Uterus (tissue), 4 donors: ENCODE results near the gene TRMT2A. TPM values are rescaled to one million over a fixed set of nuclear protein-coding genes. Genes with fewer than 3 reads are reported as not detected.

Experiments used
- DNase-seq, 2 donors: peaks; one replicate each; pipeline ENCODE4 v3.0.0-alpha.2; 2019 to 2020
- H3K27ac ChIP-seq, 2 donors: fragments of 200-600 bp; sonication (generic); 1 replicate in 1 of 2; 2 replicates in 1 of 2; pipeline ENCODE4 v1.5.1; 2016 to 2018
- H3K27me3 ChIP-seq, 2 donors: fragments of 200-600 bp; sonication (generic); one replicate each; pipeline ENCODE4 v1.5.1; 2018 to 2019; ENCODE audit warnings: control low read depth in 1 of 2
- H3K36me3 ChIP-seq, 2 donors: fragments of 200-600 bp; sonication (generic); one replicate each; pipeline ENCODE4 v1.5.1; 2019; ENCODE audit warnings: control low read depth in 1 of 2
- H3K4me1 ChIP-seq, 2 donors: fragments of 200-600 bp; sonication (generic); one replicate each; pipeline ENCODE4 v1.5.1; 2018 to 2019; ENCODE audit warnings: control low read depth in 1 of 2
- H3K4me3 ChIP-seq, 2 donors: fragments of 200-600 bp; sonication (generic); 1 replicate in 1 of 2; 2 replicates in 1 of 2; pipeline ENCODE4 v1.5.1; 2018 to 2019; ENCODE audit warnings: mild to moderate bottlenecking in 1 of 2
- H3K9me3 ChIP-seq, 2 donors: fragments of 200-600 bp; sonication (generic); one replicate each; pipeline ENCODE4 v1.5.1; 2019; ENCODE audit warnings: control low read depth in 1 of 2
- POLR2A ChIP-seq, 2 donors: fragments of 450-650 bp; IDR thresholded peaks; one replicate each; pipeline ENCODE4 v1.6.1; 2016; ENCODE audit warnings: antibody characterized with exemption in 2 of 2, mild to moderate bottlenecking in 1 of 2, moderate library complexity in 1 of 2
- intact Hi-C: fragments of 100-400 bp; cut with DNase I; formaldehyde crosslinking; loops from one replicate; pipeline ENCODE4 v1.15.1; 2023; ENCODE audit warnings: low total_unique reads
- total RNA-seq, 4 donors: library from RNA; depleted of rRNA in 3 of 4; stranded (reverse); fragments of >200 nt in 3 of 4; gene quantifications; one replicate each; pipeline versions ENCODE4 v1.1.0 to v1.2.4, GENCODE V29; 2014 to 2023
- TF ChIP-seq, protein P1 (sequence below), 4 experiments: fragments of 200-600 bp in 2 of 4; fragments of 450-650 bp in 2 of 4; sonication (generic) in 2 of 4; IDR thresholded peaks; one replicate each; pipeline ENCODE4 v1.5.1; 2016 to 2019; ENCODE audit warnings: antibody characterized with exemption in 4 of 4, mild to moderate bottlenecking in 2 of 4, moderate library complexity in 1 of 4
- donor health status: DM: yes; HTN: yes; CAD: no.

TRMT2A gene
- total RNA-seq, 4 donors from 2014 or later = 30.9 to 123 (median 45.3) TPM

DNA sequence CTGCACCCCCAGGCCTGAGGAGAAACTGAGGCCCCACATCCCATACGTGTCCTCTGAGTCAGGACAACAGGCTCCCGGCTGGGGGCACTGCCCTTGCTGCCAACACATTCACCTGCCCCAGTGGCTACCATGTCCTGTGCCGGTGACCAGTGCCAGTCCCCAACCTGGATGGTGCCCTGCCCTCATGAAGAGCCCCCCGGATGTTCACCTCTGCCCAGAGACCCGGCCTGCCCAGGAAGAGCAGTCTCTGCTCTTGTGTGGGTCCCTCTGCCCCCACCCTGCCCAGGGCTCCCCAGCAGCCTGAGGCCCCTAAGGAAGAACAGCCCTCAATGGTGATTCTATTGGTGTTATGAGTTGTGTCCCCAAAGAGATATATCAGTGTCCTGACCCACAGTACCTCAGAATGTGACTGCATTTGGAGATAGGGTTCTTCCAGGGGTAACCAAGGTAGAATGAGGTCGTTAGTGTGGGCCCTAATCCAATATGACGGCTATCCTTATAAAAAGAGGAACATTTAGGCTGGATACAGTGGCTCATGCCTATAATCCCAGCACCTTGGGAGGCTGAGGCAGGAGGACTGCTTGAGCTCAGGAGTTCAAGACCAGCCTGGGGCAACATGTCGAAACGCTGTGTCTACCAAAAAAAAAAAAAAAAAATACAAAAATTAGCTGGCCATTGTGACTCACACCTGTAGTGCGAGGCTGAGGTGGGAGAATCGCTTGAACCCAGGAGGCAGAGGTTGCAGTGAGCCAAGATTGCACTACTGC lies 50.2 kb downstream of the TRMT2A start:
- intact Hi-C loops = no loop called here
- DNase-seq = no peak

DNA sequence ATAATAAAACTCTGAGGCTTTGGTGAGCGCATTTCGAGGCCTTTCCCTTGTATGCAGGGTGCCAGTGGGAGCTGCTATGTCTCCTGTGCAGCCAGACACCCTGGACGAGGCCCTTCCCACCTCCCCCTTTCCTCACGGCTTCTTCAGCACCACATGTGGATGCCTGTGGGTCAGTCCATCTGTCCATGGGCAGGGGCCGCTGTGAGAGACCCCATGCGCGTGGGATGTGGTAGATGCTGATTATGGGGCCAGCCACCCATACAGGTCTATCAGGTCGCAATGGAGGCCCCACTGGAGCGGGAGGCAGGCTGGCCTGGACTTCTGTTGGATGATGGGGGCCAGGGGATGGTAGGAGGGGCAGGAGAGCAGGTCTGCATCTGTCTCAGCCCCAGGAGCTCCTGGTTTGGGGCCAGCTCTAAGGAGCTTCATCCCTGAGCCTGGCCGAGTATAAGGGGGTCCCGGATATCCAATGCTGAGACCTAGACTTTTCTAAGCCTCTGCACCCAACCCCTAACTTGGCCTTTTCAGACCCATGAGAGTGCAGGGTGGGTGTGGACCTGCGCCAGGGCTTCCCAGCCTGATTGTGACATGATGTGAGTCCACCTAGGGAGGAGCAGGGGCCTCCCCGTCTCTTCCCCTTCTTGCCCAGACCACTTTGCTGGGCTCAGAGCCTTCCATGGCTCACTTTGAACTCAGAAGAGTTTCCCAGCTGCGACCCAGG lies 51.0 kb downstream of the TRMT2A start:
- Histone ChIP-seq H3K9me3 (no peaks in the 10 kb centered on the region), H3K36me3 (no peaks in the 10 kb centered on the region), H3K27ac (no peak overlapping the region), H3K4me1 (no peaks in the 10 kb centered on the region), H3K4me3 (no peak overlapping the region), H3K27me3 (no peaks in the 10 kb centered on the region)
- no peak for DNase-seq
- intact Hi-C loops = no loop called here
- TF ChIP-seq, protein P1, sequence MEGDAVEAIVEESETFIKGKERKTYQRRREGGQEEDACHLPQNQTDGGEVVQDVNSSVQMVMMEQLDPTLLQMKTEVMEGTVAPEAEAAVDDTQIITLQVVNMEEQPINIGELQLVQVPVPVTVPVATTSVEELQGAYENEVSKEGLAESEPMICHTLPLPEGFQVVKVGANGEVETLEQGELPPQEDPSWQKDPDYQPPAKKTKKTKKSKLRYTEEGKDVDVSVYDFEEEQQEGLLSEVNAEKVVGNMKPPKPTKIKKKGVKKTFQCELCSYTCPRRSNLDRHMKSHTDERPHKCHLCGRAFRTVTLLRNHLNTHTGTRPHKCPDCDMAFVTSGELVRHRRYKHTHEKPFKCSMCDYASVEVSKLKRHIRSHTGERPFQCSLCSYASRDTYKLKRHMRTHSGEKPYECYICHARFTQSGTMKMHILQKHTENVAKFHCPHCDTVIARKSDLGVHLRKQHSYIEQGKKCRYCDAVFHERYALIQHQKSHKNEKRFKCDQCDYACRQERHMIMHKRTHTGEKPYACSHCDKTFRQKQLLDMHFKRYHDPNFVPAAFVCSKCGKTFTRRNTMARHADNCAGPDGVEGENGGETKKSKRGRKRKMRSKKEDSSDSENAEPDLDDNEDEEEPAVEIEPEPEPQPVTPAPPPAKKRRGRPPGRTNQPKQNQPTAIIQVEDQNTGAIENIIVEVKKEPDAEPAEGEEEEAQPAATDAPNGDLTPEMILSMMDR (IDR thresholded peaks at IDR 0.05) = no peak
- TF ChIP-seq POLR2A (IDR thresholded peaks at IDR 0.05) = no peak

More for the DNA sequence above, 50.2 kb downstream of the TRMT2A start:
- Histone ChIP-seq H3K9me3 (no peaks in the 10 kb centered on the region), H3K4me1 (no peaks in the 10 kb centered on the region), H3K27me3 (no peaks in the 10 kb centered on the region), H3K36me3 (no peaks in the 10 kb centered on the region), H3K27ac (no peak overlapping the region), H3K4me3 (no peak overlapping the region)
- TF ChIP-seq, protein P1 (IDR thresholded peaks at IDR 0.05) = no peak
- no peak for TF ChIP-seq POLR2A (IDR thresholded peaks at IDR 0.05)

DNA sequence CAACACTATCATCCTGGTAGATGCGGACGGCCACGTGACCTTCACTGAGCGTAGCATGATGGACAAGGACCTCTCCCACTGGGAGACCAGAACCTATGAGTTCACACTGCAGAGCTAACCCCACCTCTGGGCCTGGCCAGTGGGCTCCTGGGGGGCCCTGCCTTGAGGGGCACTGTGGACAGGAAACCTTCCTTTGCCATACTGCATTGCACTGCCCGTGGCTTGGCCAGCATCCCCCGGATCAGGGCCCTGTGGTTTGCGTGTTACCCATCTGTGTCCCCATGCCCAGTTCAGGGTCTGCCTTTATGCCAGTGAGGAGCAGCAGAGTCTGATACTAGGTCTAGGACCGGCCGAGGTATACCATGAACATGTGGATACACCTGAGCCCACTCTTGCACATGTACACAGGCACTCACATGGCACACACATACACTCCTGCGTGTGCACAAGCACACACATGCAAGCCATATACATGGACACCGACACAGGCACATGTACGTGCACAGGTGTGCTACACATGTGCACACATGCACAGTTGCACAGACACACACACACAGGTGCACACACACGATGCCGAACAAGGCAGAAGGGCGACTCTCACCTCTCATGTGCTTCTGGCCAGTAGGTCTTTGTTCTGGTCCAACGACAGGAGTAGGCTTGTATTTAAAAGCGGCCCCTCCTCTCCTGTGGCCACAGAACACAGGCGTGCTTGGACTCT lies 52.3 kb downstream of the TRMT2A start:
- no peak for DNase-seq
- H3K4me3 ChIP-seq = no peak overlapping the region
- H3K9me3 ChIP-seq = no peaks in the 10 kb centered on the region
- TF ChIP-seq, protein P1 (IDR thresholded peaks at IDR 0.05) = no peak
- no peak for TF ChIP-seq POLR2A (IDR thresholded peaks at IDR 0.05)
- H3K27me3 ChIP-seq = no peaks in the 10 kb centered on the region
- no peak overlapping the region for H3K27ac ChIP-seq
- H3K36me3 ChIP-seq = no peaks in the 10 kb centered on the region
- intact Hi-C loops = no loop called here
- no peaks in the 10 kb centered on the region for H3K4me1 ChIP-seq

DNA sequence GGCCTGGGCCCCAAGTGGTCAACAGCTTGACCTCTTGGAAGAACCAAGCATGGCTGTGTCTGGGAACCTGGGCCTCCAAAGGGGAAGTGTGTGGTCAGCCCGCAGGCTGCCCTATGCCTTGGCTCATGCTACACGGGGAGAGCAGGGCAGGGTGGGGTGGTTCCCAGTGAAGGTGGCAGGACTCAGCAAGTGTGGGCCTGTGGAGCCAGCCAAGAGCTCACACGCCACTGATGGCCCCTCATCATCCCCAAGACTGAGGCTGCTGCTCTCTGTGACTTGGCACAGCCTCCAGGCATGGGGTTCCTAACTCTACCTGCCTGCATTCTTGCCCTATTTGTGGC lies 52.9 kb downstream of the TRMT2A start:
- Histone ChIP-seq H3K4me1 (no peaks in the 10 kb centered on the region), H3K4me3 (no peak overlapping the region), H3K27ac (no peak overlapping the region), H3K36me3 (no peaks in the 10 kb centered on the region), H3K27me3 (no peaks in the 10 kb centered on the region), H3K9me3 (no peaks in the 10 kb centered on the region)
- TF ChIP-seq, protein P1 (IDR thresholded peaks at IDR 0.05) = no peak
- no peak for TF ChIP-seq POLR2A (IDR thresholded peaks at IDR 0.05)
- intact Hi-C loops = no loop called here
- no peak for DNase-seq
